Activated CD8-positive, alpha-beta memory T cell treated with anti-CD3 and anti-CD28 coated beads for 4 hours (primary cell): ENCODE measurements around the gene ACOX3.
"Not testable (repeated sequence)": the region's sequence is repeated elsewhere in the genome, so short reads cannot be mapped to it uniquely, and the experiment has no call there.

ENCODE experiments used
- DNase-seq, 2 donors: peaks; one replicate each; pipeline ENCODE4 v3.0.0-alpha.2; 2020; ENCODE audit warnings: low read depth in 2 of 2

The ACOX3 gene

GRCh38 chr4:8440492-8441311 is at the start of gene ACOX3, which contains the start of gene TRMT44:
Gene ACOX3, minus strand, starts transcription at chr4:8440723. Its CDS starts 24,202 bp downstream, at chr4:8416521.
Gene TRMT44, plus strand, starts transcription at chr4:8440777. Its CDS starts 46 bp downstream, at chr4:8440823.
- peak; percentile 84 to 95 for DNase-seq

- no peak for DNase-seq
Measured at GRCh38 chr4:8488791-8489369, 48.4 kb upstream of the ACOX3 start.

GRCh38 chr4:8486643-8487042 is 46.1 kb upstream of the ACOX3 start:
- DNase-seq = not testable (repeated sequence)

- no peak for DNase-seq
Measured at GRCh38 chr4:8480221-8480620, 39.7 kb upstream of the ACOX3 start.

GRCh38 chr4:8478801-8479744 is 38.5 kb upstream of the ACOX3 start:
- DNase-seq = no peak

GRCh38 chr4:8478371-8478770 is 37.8 kb upstream of the ACOX3 start:
- no peak for DNase-seq

GRCh38 chr4:8477676-8478075 is 37.2 kb upstream of the ACOX3 start:
- no peak for DNase-seq

GRCh38 chr4:8477095-8477635 is 36.6 kb upstream of the ACOX3 start:
- DNase-seq = no peak

- no peak for DNase-seq
Measured at GRCh38 chr4:8475751-8476575, 35.4 kb upstream of the ACOX3 start.

- DNase-seq = no peak
Measured at GRCh38 chr4:8474856-8475255, 34.3 kb upstream of the ACOX3 start.

GRCh38 chr4:8473920-8474590 is 33.5 kb upstream of the ACOX3 start:
- DNase-seq = no peak

GRCh38 chr4:8473198-8473919 is 32.8 kb upstream of the ACOX3 start:
- no peak for DNase-seq

- DNase-seq = no peak
Measured at GRCh38 chr4:8472689-8473197, 32.2 kb upstream of the ACOX3 start.

GRCh38 chr4:8472158-8472688 is 31.7 kb upstream of the ACOX3 start:
- no peak for DNase-seq

- DNase-seq = no peak
Measured at GRCh38 chr4:8471211-8471875, 30.8 kb upstream of the ACOX3 start.

GRCh38 chr4:8470451-8471024 is 30.0 kb upstream of the ACOX3 start:
- no peak for DNase-seq

GRCh38 chr4:8469550-8469949 is 29.0 kb upstream of the ACOX3 start:
- no peak for DNase-seq
